SU-DHL-6 (cell line): ENCODE measurements around the gene NT5C2.
"Not testable (repeated sequence)": the region's sequence is repeated elsewhere in the genome, so short reads cannot be mapped to it uniquely, and the experiment has no call there.

Source experiments
- H2AFZ ChIP-seq: fragments of 200-600 bp; sonication (generic); 2 replicates; pipeline ENCODE4 v1.6.1; 2014; ENCODE audit warnings: low read depth, mild to moderate bottlenecking, moderate library complexity, mixed read lengths, antibody characterized with exemption, low read length; ENCODE audit not compliant: severe bottlenecking
- H3F3A ChIP-seq: fragments of 200-600 bp; shearing (Covaris generic); 2 replicates; pipeline ENCODE4 v1.6.0; 2016; ENCODE audit warnings: antibody characterized with exemption, mild to moderate bottlenecking; ENCODE audit not compliant: insufficient read depth
- H3K27ac ChIP-seq: fragments of 200-600 bp; sonication (generic); 2 replicates; pipeline ENCODE4 v1.5.1; 2016; ENCODE audit warnings: low read depth, mild to moderate bottlenecking, low read length, moderate library complexity, mixed read lengths
- H3K27me3 ChIP-seq: fragments of 200-600 bp; sonication (generic), shearing (Covaris generic); 2 replicates; pipeline ENCODE4 v1.6.0; 2014; ENCODE audit warnings: mild to moderate bottlenecking, low read length
- H3K36me3 ChIP-seq: fragments of 200-600 bp; sonication (generic); 2 replicates; pipeline ENCODE4 v1.6.1; 2014; ENCODE audit warnings: mild to moderate bottlenecking, low read length, mixed read lengths
- H3K4me2 ChIP-seq: fragments of 300-600, 200-600 bp; shearing (Covaris generic), sonication (generic); 2 replicates; pipeline ENCODE4 v1.6.0; 2014; ENCODE audit warnings: low read length, low read depth, mild to moderate bottlenecking; ENCODE audit not compliant: poor library complexity, severe bottlenecking
- H3K4me3 ChIP-seq: fragments of 200-600 bp; sonication (generic); 2 replicates; pipeline ENCODE4 v1.5.1; 2014; ENCODE audit warnings: antibody characterized with exemption, low read length, mild to moderate bottlenecking, mixed read lengths; ENCODE audit not compliant: insufficient read depth, poor library complexity, severe bottlenecking
- H3K79me2 ChIP-seq: fragments of 200-600 bp; sonication (generic); 2 replicates; pipeline ENCODE4 v1.6.1; 2014; ENCODE audit warnings: mild to moderate bottlenecking, low read length, moderate library complexity; ENCODE audit not compliant: insufficient read depth
- H3K9ac ChIP-seq: fragments of 200-600 bp; sonication (generic); 2 replicates; pipeline ENCODE4 v1.7.0; 2014; ENCODE audit warnings: mild to moderate bottlenecking, low read length
- H3K9me2 ChIP-seq: fragments of 200-600 bp; sonication (generic); replicated peaks from 2 replicates; pipeline ENCODE4 v1.6.1; 2014; ENCODE audit warnings: low read length; ENCODE audit not compliant: insufficient read depth
- H3K9me3 ChIP-seq: fragments of 200-600 bp; sonication (generic); 2 replicates; pipeline ENCODE4 v1.6.1; 2014; ENCODE audit warnings: low read length, mixed read lengths; ENCODE audit not compliant: insufficient read depth
- H4K20me1 ChIP-seq: fragments of 200-600 bp; sonication (generic); 2 replicates; pipeline ENCODE4 v1.6.1; 2014; ENCODE audit warnings: low read depth, mild to moderate bottlenecking, antibody characterized with exemption, low read length, moderate library complexity, mixed read lengths
- EZH2phosphoT487 ChIP-seq: fragments of 200-600 bp; sonication (generic), shearing (Covaris generic); conservative IDR thresholded peaks from 2 replicates; pipeline ENCODE4 v1.6.1; 2018; ENCODE audit warnings: mild to moderate bottlenecking, antibody characterized with exemption, low read length, moderate library complexity, mixed read lengths
- TF ChIP-seq, protein P1 (sequence below): fragments of 200-600 bp; sonication (generic); IDR thresholded peaks from one replicate; pipeline ENCODE4 v1.5.1; 2017; ENCODE audit warnings: antibody characterized with exemption, mild to moderate bottlenecking, low read length, moderate library complexity; ENCODE audit not compliant: insufficient read depth, poor library complexity, severe bottlenecking

Gene NT5C2

DNA sequence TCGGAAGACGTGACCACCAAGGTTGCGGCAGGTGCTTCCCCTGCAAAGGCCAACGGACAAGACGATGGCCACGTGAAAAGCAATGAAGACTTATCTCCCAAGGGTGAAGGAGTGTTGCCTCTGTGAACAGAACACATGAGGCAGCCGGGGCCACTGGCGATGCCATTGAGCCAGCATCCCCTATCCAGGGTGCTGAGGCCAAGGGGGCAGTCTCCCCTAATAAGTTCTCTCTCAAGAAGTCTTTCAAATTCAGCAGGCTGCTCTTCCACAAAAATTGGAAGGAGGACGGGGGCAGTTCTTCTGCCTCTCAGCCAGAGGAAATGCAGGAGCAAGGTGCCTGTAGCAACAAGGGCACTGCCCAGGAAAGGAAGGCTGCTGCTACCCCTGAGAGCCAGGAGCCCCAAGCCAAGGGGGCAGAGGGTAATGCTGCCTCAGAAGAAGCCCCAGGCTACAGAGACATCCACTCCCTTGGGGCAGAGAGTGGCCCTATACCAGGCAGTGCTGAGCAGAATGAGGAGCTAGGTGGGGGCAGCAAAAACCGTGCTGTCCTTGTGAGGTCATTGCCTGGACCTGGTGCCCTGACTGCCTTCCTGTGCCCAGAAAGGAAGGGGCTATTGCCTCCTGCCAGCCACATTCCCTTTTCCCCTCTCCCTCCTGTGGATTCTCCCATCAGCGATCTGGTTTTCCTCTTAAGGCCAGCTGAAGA lies 17.3 kb downstream of the NT5C2 start:
- peaks cover 27% of the 10 kb centered on the region for H3F3A ChIP-seq
- no peak overlapping the region for H3K9ac ChIP-seq
- H3K27ac ChIP-seq = no peak overlapping the region
- H2AFZ ChIP-seq = no peak overlapping the region
- no peak for TF ChIP-seq EZH2phosphoT487
- TF ChIP-seq, protein P1, sequence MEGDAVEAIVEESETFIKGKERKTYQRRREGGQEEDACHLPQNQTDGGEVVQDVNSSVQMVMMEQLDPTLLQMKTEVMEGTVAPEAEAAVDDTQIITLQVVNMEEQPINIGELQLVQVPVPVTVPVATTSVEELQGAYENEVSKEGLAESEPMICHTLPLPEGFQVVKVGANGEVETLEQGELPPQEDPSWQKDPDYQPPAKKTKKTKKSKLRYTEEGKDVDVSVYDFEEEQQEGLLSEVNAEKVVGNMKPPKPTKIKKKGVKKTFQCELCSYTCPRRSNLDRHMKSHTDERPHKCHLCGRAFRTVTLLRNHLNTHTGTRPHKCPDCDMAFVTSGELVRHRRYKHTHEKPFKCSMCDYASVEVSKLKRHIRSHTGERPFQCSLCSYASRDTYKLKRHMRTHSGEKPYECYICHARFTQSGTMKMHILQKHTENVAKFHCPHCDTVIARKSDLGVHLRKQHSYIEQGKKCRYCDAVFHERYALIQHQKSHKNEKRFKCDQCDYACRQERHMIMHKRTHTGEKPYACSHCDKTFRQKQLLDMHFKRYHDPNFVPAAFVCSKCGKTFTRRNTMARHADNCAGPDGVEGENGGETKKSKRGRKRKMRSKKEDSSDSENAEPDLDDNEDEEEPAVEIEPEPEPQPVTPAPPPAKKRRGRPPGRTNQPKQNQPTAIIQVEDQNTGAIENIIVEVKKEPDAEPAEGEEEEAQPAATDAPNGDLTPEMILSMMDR = no peak
- H3K79me2 ChIP-seq = peaks cover 53% of the 10 kb centered on the region
- H3K9me2 ChIP-seq = no peaks in the 10 kb centered on the region
- no peaks in the 10 kb centered on the region for H3K9me3 ChIP-seq
- peaks cover 30% of the 10 kb centered on the region for H3K36me3 ChIP-seq
- H3K4me2 ChIP-seq = no peak overlapping the region
- H4K20me1 ChIP-seq = no peaks in the 10 kb centered on the region
- no peak overlapping the region for H3K4me3 ChIP-seq
- no peaks in the 10 kb centered on the region for H3K27me3 ChIP-seq

DNA sequence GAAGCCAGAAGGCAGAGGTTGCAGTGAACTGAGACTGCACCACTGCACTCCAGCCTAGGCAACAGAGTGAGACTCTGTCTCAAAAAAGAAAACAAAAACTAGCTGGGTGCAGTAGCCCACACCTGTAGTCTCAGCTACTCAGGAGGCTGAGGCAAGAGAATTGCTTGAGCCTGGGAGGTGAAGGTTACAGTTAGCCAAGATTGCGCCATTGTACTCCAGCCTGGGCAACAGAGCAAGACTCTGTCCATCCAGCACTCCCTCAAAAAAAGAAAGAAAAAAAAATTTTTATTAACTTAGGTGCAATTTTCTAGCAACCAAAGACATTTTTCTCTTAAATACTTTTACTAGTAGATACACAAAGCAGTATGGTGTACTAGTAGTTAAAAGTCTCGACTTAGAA lies 18.7 kb downstream of the NT5C2 start:
- H3K4me3 ChIP-seq, H2AFZ ChIP-seq, H3K4me2 ChIP-seq, H3K9me3 ChIP-seq, H3K27me3 ChIP-seq, H3K27ac ChIP-seq, H4K20me1 ChIP-seq, H3K9ac ChIP-seq, H3K9me2 ChIP-seq: not testable (repeated sequence)
- Histone ChIP-seq H3K79me2 (peaks cover 39% of the 10 kb centered on the region), H3F3A (peaks cover 14% of the 10 kb centered on the region), H3K36me3 (peaks cover 21% of the 10 kb centered on the region)

DNA sequence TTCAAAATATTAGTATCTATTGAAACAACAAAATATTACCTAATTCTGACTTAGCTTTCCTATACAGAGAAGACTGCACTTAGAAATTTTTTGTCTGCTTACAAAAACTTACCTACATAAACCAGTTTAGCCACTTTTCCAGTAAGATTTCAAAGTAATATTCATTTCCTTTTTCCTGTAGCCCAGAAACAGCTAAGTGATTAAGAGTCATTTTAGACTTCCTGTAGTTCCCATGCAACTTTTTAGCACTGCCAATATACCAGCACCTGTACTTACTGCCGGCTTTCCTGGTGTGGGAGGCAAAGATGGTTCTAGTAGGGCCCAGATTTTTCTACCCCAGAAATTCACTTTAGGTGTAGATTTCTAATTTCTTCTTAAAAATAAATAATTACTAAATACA lies 21.8 kb downstream of the NT5C2 start:
- H3K27me3 ChIP-seq = no peaks in the 10 kb centered on the region
- no peak overlapping the region for H3K4me3 ChIP-seq
- no peaks in the 10 kb centered on the region for H3K9me2 ChIP-seq
- no peaks in the 10 kb centered on the region for H4K20me1 ChIP-seq
- peaks cover 21% of the 10 kb centered on the region for H3K79me2 ChIP-seq
- peaks cover 22% of the 10 kb centered on the region; the same call in 1 of the 2 replicates for H3K36me3 ChIP-seq
- no peak overlapping the region for H3K4me2 ChIP-seq
- no peak for TF ChIP-seq EZH2phosphoT487
- TF ChIP-seq, protein P1 = no peak
- no peaks in the 10 kb centered on the region; the same call in 1 of the 2 replicates for H3F3A ChIP-seq
- H2AFZ ChIP-seq = no peak overlapping the region
- no peak overlapping the region for H3K9ac ChIP-seq
- no peak overlapping the region for H3K27ac ChIP-seq
- no peaks in the 10 kb centered on the region for H3K9me3 ChIP-seq

DNA sequence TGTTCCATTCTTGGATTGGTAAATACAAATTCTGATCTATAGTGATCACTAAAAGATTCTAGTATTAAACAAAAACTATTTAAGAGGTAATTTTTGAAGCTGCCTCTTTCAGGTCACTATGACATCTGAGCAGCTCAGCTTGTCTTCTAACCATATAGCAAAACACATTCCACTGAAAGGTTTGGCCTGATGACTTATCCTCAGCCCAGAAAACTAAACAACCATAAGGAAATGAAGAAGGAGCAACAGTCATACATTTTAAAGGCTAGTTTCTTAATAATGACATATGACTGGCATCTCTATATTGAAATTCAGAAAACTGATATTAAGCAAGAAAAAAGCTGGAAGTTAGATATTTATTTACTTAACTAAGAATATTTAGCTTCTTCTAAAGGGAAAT lies 24.6 kb downstream of the NT5C2 start:
- Histone ChIP-seq H3K9ac (no peak overlapping the region), H3K4me2 (no peak overlapping the region), H3F3A (no peaks in the 10 kb centered on the region; the same call in 1 of the 2 replicates), H3K79me2 (peaks cover 8% of the 10 kb centered on the region), H3K9me3 (no peaks in the 10 kb centered on the region), H3K36me3 (peaks cover 17% of the 10 kb centered on the region; the same call in 1 of the 2 replicates), H4K20me1 (no peaks in the 10 kb centered on the region), H3K9me2 (no peaks in the 10 kb centered on the region), H3K4me3 (no peak overlapping the region), H3K27ac (no peak overlapping the region), H3K27me3 (no peaks in the 10 kb centered on the region), H2AFZ (no peak overlapping the region)
- TF ChIP-seq, protein P1 = no peak
- TF ChIP-seq EZH2phosphoT487 = no peak

DNA sequence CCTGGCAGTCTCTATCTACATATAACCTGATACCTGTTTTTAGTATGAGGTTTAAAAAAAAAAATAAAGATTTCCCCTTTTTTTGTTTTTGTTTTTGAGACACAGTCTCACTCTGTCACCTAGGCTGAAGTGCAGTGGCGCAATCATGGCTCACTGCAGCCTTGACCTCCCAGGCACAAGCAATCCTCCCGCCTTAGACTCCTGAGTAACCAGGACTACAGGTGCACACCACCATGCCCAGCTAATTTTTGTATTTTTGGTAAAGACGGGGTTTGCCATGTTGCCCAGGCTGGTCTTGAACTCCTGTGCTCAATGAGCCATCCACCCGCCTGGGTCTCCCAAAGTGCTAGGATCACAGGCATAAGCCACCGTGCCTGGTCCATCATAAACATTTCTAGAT lies 25.5 kb downstream of the NT5C2 start:
- not testable (repeated sequence) for H3F3A ChIP-seq, H2AFZ ChIP-seq, H3K4me3 ChIP-seq, H3K27ac ChIP-seq, H3K4me2 ChIP-seq, H3K9ac ChIP-seq, H3K27me3 ChIP-seq, H3K9me3 ChIP-seq, H3K9me2 ChIP-seq, H3K79me2 ChIP-seq, H4K20me1 ChIP-seq
- H3K36me3 ChIP-seq = peaks cover 12% of the 10 kb centered on the region; the same call in 1 of the 2 replicates
